ENCODE measurements around the gene PARP6. TPM values are rescaled to one million over a fixed set of nuclear protein-coding genes. Genes with fewer than 3 reads are reported as not detected.

Gene PARP6
- total RNA-seq, 2 donors from 2014 or later = 21.3 to 39.3 TPM

DNA sequence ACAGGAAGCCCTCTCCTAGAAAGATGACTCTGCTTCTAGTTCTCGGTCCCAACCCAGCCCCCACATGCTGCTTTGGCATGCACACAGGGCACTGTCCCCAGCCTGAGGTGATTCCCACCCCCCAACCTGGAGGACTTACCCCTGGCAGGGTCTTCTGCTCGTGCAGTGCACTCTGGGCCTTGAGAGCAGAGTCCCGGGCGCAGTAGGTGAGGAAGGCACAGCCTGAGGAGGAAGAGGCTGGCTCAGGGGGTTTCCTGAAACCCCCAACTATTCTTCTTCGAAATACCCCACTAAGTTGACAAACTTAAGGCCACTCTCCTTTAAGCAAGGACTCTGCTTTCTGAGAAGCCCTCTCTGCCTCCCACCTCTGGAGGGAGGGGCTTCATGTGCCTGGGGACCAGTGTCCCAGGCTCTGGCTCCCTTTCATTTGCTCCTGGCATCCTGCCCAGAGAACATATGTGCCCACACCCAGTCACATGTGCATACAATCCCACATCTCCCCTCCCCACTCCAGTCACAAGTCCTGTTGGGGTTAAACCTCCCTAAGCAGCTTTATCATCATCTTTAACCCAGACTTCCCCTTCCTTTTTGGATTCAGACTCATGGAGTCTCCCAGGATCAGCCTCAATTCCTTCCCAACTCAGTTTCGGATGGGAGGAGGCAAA lies 43.5 kb upstream of the PARP6 start:
- intact Hi-C loops (cut with DNase I) = no loop called here
- no peak for DNase-seq
- Histone ChIP-seq H3K27me3 (no peaks in the 10 kb centered on the region), H3K27ac (no peak overlapping the region), H3K4me1 (no peaks in the 10 kb centered on the region), H3K9me3 (no peaks in the 10 kb centered on the region), H3K4me3 (no peak overlapping the region), H3K9ac (ENCODE audit: low read depth in 2 of 2, low read length in 2 of 2) (no peak overlapping the region), H3K36me3 (no peaks in the 10 kb centered on the region)
- no peak for TF ChIP-seq CTCF (IDR thresholded peaks at IDR 0.05)

DNA sequence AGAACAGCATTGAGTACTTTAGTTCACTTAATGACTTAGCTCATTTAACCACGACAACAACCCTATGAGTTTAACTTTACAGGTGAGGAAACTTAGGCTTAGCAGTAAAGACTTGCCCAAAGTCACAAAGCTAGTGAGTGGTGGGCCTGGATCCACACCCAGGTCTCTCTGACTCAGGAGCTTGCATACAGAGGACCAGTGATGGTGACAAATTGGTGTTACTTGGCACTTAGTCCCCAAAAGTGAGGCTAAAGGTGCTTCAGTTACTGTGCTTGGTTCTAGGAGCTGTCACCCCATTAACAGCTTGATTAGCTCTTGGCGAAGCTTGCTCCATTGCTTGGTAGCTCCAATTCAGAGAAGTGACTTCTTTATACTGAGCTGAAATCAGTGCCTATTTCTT lies 41.5 kb upstream of the PARP6 start:
- Histone ChIP-seq H3K4me3 (no peak overlapping the region), H3K36me3 (no peaks in the 10 kb centered on the region), H3K9me3 (no peaks in the 10 kb centered on the region), H3K4me1 (no peaks in the 10 kb centered on the region), H3K9ac (ENCODE audit: low read depth in 2 of 2, low read length in 2 of 2) (no peak overlapping the region), H3K27ac (no peak overlapping the region), H3K27me3 (no peaks in the 10 kb centered on the region)
- no peak for TF ChIP-seq CTCF (IDR thresholded peaks at IDR 0.05)
- DNase-seq = no peak
- intact Hi-C loops (cut with DNase I) = no loop called here

DNA sequence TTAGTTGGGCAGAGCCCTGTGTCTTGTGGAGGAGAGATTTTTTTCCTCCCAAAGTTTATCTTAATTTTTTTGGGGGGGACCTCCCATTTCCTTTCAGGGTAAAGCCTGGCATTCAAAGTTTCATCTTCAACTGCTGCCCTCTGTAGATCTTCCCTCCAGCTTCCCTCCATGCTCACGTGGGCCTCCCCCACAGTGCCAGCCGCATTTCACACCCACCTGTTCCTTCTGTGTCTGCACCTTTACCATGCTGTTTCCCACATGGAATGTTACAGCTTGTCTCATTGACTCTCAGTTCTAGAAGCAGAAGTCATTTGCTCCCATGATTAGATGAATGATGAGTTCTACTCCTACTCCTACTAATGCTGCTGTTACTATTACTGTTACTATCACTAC lies 41.1 kb upstream of the PARP6 start:
- intact Hi-C loops (cut with DNase I) = no loop called here
- no peak overlapping the region for H3K27ac ChIP-seq
- no peak for DNase-seq

GRCh38 chr15:72312605-72313447 lies 40.5 kb upstream of the PARP6 start:
- peak; percentile 64 for DNase-seq
- Histone ChIP-seq H3K4me1 (no peaks in the 10 kb centered on the region), H3K9ac (ENCODE audit: low read depth in 2 of 2, low read length in 2 of 2) (peak overlapping the region in 1 of 2 donors; percentile 24), H3K27ac (no peak overlapping the region), H3K36me3 (no peaks in the 10 kb centered on the region), H3K9me3 (no peaks in the 10 kb centered on the region), H3K4me3 (no peak overlapping the region), H3K27me3 (no peaks in the 10 kb centered on the region)
- peak; percentile 69 for TF ChIP-seq CTCF (IDR thresholded peaks at IDR 0.05)
- intact Hi-C loops (cut with DNase I) = no loop called here

More for the DNA sequence above, 41.1 kb upstream of the PARP6 start:
- Histone ChIP-seq H3K27me3 (no peaks in the 10 kb centered on the region), H3K9me3 (no peaks in the 10 kb centered on the region), H3K9ac (ENCODE audit: low read depth in 2 of 2, low read length in 2 of 2) (no peak overlapping the region), H3K4me3 (no peak overlapping the region), H3K4me1 (no peaks in the 10 kb centered on the region), H3K36me3 (no peaks in the 10 kb centered on the region)
- no peak for TF ChIP-seq CTCF (IDR thresholded peaks at IDR 0.05)

DNA sequence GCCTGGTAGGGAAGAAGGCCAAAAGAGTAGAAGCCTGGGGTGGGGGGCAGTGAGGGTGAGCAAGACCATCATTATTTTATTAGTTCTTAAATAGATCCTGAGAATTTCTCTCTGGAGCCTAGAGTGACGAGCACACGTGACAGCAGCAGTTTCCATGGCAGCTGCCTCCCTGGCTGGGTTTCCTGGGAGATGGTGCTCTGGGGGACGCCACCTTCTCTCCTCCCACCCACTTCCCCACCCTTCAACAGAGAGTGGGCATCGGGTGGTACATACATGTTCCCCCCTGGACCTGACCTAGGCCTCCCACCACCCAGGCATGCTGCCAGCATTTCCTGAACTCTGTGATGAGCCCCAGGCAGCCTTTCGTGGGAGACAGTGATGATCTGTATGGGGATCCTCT lies 34.7 kb upstream of the PARP6 start:
- Histone ChIP-seq H3K4me1 (no peaks in the 10 kb centered on the region), H3K27ac (no peak overlapping the region), H3K9me3 (no peaks in the 10 kb centered on the region), H3K27me3 (no peaks in the 10 kb centered on the region), H3K9ac (ENCODE audit: low read depth in 2 of 2, low read length in 2 of 2) (no peak overlapping the region), H3K4me3 (no peak overlapping the region), H3K36me3 (no peaks in the 10 kb centered on the region)
- no peak for TF ChIP-seq CTCF (IDR thresholded peaks at IDR 0.05)
- DNase-seq = no peak
- intact Hi-C loops (cut with DNase I) = no loop called here

Measured in colonic mucosa (tissue), 4 donors.